ENCODE data around the gene LRRC73. TPM values are rescaled to one million over a fixed set of nuclear protein-coding genes. Genes with fewer than 3 reads are reported as not detected.
A peak's percentile ranks its signal among the peaks of the same experiment; 100 is the strongest.
"Not testable (repeated sequence)": the region's sequence is repeated elsewhere in the genome, so short reads cannot be mapped to it uniquely, and the experiment has no call there.

LRRC73 gene
- polyA plus RNA-seq, 1 donor from 2014 or later, result not detected

DNA sequence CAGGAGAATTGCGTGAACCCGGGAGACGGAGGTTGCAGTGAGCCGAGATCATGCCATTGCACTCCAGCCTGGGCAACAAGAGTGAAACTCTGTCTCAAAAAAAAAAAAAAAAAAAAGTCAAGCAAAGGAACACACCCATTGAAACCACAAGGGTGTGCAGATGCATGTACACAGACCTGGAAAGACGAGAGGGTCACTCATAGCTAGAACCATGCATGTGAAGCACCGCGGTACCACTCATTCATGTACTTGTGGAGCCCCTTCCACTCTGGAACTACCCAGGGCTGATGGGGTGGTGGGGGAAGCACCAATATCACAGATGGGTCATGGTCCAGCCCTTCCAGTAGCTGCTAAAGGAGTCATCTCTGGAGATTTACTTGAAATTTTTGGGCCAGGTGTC, 40.2 kb downstream of the LRRC73 start:
- H3K27ac Mint-ChIP-seq, result no peak overlapping the region
- H3K27me3 Mint-ChIP-seq, result peaks cover 22% of the 10 kb centered on the region
- H3K9me3 Mint-ChIP-seq, result no peaks in the 10 kb centered on the region
- H3K4me1 Mint-ChIP-seq, result peaks cover 0 to 2% (median 0%) of the 10 kb centered on the region in 3 donors
- H3K36me3 Mint-ChIP-seq, result no peaks in the 10 kb centered on the region
- no peak overlapping the region for H3K4me3 Mint-ChIP-seq

DNA sequence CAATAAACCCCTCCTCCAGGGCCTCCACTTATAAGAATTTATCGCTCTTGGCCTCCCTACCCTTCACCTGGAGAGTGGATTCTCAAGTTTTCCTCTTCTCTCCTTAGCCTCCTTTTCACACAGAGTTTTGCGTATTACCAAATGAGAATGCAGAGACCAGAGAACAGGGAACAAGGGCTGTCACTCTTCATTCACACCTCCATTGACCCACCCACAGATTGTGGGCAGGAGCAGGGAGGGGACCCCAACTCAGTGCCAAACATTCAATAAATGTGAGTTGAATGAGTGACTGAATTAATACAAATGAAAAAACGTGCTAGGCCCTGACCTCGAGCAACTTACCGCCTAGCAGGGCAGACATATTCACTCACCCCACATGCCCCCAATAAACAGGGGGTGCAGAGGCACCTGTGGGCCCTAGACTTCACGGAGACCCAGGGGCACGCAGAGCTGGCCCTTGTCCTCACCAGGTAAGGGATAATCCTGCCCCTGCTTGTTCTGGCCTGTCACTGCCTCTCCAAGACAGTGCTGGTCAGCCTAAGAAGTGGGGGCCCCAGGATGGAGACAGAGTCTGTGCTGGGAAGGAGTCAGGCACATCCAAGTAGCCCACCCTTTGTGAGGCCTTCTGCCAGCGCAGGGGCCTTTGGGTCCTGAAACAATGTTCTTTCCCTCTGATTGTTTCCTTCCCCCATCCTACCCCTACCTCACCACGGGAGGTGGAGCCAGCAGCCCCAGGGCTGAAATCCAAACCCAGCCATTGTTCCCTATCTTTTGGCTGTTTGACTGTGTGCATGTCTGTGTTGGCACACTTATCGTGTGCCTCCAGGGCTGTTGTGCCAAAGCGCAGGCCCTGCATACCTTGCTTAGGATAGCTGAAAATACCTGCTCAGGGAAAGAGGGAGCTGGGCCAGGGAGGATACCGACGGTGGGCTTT, 41.1 kb downstream of the LRRC73 start:
- Mint-ChIP-seq H3K27ac (no peak overlapping the region), H3K4me1 (peaks cover 0 to 2% (median 0%) of the 10 kb centered on the region in 3 donors), H3K9me3 (no peaks in the 10 kb centered on the region), H3K36me3 (no peaks in the 10 kb centered on the region), H3K27me3 (peaks cover 22% of the 10 kb centered on the region), H3K4me3 (no peak overlapping the region)

DNA sequence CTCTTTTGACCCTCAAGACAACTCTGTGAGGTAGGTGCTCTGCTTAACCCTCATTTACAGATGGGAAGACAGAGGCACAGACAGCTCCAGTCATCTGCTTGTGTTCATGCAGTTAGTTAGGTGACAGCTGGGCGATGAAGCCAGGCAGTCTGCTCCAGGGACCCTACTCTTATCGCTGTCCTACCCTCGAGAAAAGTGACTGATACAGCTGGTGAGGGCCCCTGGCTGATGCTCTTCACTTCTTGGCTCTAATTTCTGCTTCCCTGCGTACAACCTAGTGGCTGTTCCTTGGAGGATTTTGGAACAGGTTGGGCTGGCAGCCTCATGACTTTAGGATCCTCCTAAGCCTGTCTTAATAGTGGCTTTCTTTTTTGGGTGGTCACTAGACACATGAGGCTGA, 41.9 kb downstream of the LRRC73 start:
- Mint-ChIP-seq H3K9me3 (no peaks in the 10 kb centered on the region), H3K27me3 (peaks cover 26% of the 10 kb centered on the region), H3K27ac (no peak overlapping the region), H3K4me3 (no peak overlapping the region), H3K4me1 (peaks cover 0 to 2% (median 0%) of the 10 kb centered on the region in 3 donors), H3K36me3 (no peaks in the 10 kb centered on the region)

DNA sequence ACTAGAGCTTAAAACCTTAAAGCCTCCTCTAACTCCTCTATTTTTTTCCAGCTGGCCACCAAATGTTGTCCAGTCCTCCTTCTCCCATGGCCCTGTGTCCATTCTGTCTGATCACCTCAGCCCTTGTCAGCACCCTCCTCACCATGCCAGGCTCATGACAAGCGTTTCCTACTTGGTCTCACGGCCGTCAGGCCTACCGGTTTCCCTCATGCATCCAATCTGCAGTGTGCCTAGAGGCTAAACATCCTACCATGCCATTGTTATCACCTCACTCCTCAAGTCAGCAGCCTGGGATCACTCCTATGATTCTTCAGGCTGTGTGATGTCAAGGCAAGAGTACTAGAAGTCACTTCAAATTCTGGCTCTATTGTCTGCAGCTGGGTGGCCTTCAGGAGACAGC, 42.4 kb downstream of the LRRC73 start:
- Mint-ChIP-seq H3K4me3 (no peak overlapping the region), H3K27me3 (peaks cover 28% of the 10 kb centered on the region), H3K9me3 (no peaks in the 10 kb centered on the region), H3K36me3 (no peaks in the 10 kb centered on the region), H3K27ac (no peak overlapping the region), H3K4me1 (peaks cover 0 to 2% (median 0%) of the 10 kb centered on the region in 3 donors)

DNA sequence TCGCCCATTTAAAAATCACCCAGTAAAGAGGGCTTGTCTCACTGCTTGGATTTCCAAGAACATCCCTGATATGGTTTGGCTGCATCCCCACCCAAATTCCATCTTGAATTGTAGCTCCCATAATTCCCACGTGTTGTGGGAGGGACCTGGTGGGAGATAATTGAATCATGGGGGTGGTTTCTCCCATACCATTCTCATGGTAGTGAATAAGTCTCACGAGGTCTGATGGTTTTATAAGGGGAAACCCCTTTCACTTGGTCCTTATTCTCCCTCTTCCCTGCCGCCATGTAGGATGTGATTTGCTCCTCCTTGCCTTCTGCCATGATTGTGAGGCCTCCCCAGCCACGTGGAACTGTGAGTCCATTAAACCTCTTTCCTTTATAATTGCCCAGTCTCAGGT, 42.9 kb downstream of the LRRC73 start:
- not testable (repeated sequence) for H3K4me3 Mint-ChIP-seq, H3K36me3 Mint-ChIP-seq, H3K27ac Mint-ChIP-seq, H3K9me3 Mint-ChIP-seq, H3K4me1 Mint-ChIP-seq
- peaks cover 31% of the 10 kb centered on the region for H3K27me3 Mint-ChIP-seq

DNA sequence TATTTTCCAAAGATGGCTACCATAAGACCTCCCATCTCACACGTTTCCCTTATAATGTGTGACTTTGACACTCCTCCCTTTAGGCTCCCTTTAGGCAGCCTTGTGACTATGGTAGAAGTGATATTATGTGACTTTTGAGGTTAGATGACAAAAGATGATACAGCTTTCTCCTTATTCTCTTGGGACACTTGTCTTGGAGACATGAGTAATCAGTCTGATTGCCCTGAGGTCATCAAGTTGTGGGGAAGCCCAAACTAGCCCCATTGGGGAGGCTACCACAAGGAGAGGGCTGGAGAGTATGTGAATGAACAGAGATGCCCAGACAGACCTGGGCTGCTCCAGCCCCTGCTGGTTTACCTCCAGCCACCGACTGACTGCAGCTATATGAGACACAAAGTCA, 44.2 kb downstream of the LRRC73 start:
- H3K9me3 Mint-ChIP-seq, result no peaks in the 10 kb centered on the region
- no peaks in the 10 kb centered on the region for H3K4me1 Mint-ChIP-seq
- peaks cover 27% of the 10 kb centered on the region for H3K27me3 Mint-ChIP-seq
- no peaks in the 10 kb centered on the region for H3K36me3 Mint-ChIP-seq
- no peak overlapping the region for H3K4me3 Mint-ChIP-seq
- H3K27ac Mint-ChIP-seq, result no peak overlapping the region

DNA sequence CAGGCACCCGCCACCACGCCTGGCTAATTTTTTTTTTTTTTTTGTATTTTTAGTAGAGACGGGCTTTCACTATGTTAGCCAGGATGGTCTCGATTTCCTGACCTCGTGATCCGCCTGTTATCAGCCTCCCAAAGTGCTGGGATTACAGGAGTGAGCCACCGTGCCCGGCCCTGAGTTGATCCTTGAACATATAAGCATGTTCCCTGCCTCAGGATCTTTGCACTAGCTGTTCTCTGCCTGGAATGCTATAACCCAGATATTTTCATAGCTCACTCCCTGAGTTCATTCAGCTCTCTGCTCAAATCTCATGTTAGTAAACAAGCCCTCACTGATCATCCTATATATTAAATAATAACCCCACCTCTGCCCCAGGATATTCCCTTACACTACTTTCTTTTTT, 45.8 kb downstream of the LRRC73 start:
- no peaks in the 10 kb centered on the region for H3K4me1 Mint-ChIP-seq
- H3K9me3 Mint-ChIP-seq, result no peaks in the 10 kb centered on the region
- no peaks in the 10 kb centered on the region for H3K36me3 Mint-ChIP-seq
- no peak overlapping the region for H3K27ac Mint-ChIP-seq
- peaks cover 21% of the 10 kb centered on the region for H3K27me3 Mint-ChIP-seq
- no peak overlapping the region for H3K4me3 Mint-ChIP-seq

DNA sequence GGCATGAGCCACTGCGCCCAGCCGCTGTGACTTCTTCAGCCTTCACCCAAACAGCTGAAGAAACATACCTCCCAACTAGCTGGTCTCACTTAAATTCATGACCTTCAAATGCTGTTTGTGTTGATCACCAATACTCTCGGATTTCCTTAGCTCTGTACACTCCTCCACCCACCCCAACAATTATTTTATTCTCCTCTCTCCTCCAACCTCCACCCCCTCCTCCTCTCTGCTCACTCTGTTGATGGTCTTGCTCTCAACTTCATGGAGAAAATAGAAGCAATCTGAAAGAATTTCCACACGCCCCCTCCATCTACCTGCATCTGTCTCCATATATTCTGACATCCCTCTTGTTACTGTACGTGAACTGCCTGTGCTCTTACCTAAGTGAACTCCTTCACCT, 48.2 kb downstream of the LRRC73 start:
- no peaks in the 10 kb centered on the region for H3K36me3 Mint-ChIP-seq
- H3K4me1 Mint-ChIP-seq, result no peaks in the 10 kb centered on the region
- H3K4me3 Mint-ChIP-seq, result no peak overlapping the region
- H3K27me3 Mint-ChIP-seq, result peaks cover 13% of the 10 kb centered on the region
- peak overlapping the region in 1 of 3 donors; percentile 6 for H3K27ac Mint-ChIP-seq
- no peaks in the 10 kb centered on the region for H3K9me3 Mint-ChIP-seq

DNA sequence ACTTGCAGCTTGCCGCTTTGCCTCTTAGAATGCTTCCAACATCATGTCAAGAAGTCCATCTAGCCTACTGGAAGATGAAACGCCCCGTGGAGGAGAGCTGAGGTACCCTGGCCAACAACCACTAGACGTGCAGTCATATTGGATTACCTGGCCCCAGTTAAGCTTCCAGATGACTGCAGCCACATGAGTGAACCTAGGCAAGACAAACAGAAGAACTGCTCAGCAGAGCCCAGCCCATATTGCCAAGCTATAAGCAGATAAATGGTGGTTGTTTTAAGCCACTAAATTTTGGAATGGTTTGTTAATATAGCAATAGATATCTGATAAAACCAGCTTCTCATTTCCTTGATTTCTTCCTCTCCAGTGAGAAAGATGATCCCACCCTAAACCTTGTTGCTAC, 50.1 kb downstream of the LRRC73 start:
- Mint-ChIP-seq H3K27me3 (peaks cover 22% of the 10 kb centered on the region), H3K9me3 (no peaks in the 10 kb centered on the region), H3K27ac (no peak overlapping the region), H3K4me3 (peak overlapping the region in 1 of 4 donors; percentile 1), H3K36me3 (peaks cover 3% of the 10 kb centered on the region), H3K4me1 (peaks cover 0 to 9% (median 4%) of the 10 kb centered on the region in 3 donors)

DNA sequence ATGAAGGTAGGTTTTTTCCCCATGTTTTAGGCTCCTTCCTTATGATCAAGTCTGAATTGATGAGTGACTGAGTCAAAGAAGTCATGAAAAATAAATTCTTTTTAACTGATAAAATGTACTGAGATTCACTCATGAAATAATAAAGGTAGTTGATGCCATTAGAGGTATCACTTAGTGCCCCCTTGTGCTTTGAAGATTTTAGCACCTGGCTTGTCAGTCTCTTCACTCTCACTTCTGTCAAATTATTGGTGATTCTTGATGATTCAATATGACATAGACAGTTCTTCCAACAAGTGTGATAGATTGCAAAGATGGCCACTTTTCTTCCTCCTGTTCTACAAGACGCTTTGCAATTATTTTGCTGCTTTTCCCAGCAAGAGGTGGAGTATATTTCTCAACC, 50.6 kb downstream of the LRRC73 start:
- Mint-ChIP-seq H3K27ac (no peak overlapping the region), H3K4me3 (no peak overlapping the region), H3K4me1 (peaks cover 0 to 9% (median 4%) of the 10 kb centered on the region in 3 donors), H3K36me3 (peaks cover 3% of the 10 kb centered on the region), H3K9me3 (no peaks in the 10 kb centered on the region), H3K27me3 (peaks cover 22% of the 10 kb centered on the region)

DNA sequence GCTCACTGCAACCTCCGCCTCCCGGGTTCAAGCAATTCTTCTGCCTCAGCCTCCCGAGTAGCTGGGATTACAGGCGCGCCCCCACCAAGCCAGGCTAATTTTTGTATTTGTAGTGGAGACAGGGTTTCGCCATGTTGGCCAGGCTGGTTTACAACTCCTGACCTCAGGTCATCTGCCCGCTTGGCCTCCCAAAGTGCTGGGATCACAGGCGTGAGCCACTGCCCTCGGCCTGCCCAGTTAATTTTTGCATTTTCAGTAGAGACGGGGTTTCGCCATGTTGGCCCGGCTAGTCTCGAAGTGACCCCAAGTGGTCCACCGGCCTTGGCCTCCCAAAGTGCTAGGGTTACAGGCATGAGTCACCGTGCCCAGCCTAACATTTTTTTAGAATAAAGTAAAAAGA, 52.0 kb downstream of the LRRC73 start:
- not testable (repeated sequence) for H3K27ac Mint-ChIP-seq, H3K4me3 Mint-ChIP-seq, H3K4me1 Mint-ChIP-seq, H3K9me3 Mint-ChIP-seq, H3K36me3 Mint-ChIP-seq
- H3K27me3 Mint-ChIP-seq, result peaks cover 17% of the 10 kb centered on the region

DNA sequence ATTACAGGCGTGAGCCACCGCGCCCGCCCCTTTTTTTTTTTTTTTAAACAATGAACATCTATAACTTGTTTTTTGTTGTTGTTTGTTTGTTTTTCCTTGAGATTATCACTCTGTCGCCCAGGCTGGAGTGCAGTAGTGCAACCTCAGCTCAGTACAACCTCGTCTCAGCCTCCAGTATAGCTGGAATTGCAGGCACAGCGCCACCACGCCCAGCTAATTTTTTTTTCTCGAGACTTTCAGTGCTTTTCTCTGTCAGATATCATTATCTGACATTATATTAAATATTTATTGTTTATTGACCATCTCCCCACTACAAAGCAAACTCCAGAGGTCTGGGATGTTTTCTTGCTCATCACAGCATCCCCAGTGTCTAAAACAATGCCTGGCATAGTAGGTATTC, 52.5 kb downstream of the LRRC73 start:
- Mint-ChIP-seq H3K4me3 (no peak overlapping the region), H3K36me3 (peaks cover 3% of the 10 kb centered on the region), H3K27ac (no peak overlapping the region)

More for the DNA sequence above, 52.5 kb downstream of the LRRC73 start:
- peaks cover 0 to 9% (median 7%) of the 10 kb centered on the region in 3 donors for H3K4me1 Mint-ChIP-seq
- H3K27me3 Mint-ChIP-seq, result peaks cover 15% of the 10 kb centered on the region
- no peaks in the 10 kb centered on the region for H3K9me3 Mint-ChIP-seq

Other genes starting within 250 kb of the LRRC73 start
- not detected for gene SLC22A7, start 212.1 kb downstream of the LRRC73 start, polyA plus RNA-seq
- 2.9 TPM for gene CRIP3, start 201.5 kb downstream of the LRRC73 start, polyA plus RNA-seq
- 10.7 TPM for gene ZNF318, start 140.7 kb downstream of the LRRC73 start, polyA plus RNA-seq
- gene ABCC10, start 82.8 kb downstream of the LRRC73 start, polyA plus RNA-seq, result 13.4 TPM
- gene DLK2, start 54.8 kb downstream of the LRRC73 start, polyA plus RNA-seq, result not detected
- gene TJAP1, start 32.8 kb downstream of the LRRC73 start, polyA plus RNA-seq, result 9.2 TPM
- gene YIPF3, start 6.6 kb upstream of the LRRC73 start, polyA plus RNA-seq, result 87.2 TPM
- gene POLR1C, start 6.7 kb upstream of the LRRC73 start, polyA plus RNA-seq, result 19.6 TPM
- 7.7 TPM for gene XPO5, start 65.7 kb upstream of the LRRC73 start, polyA plus RNA-seq
- gene POLH, start 65.8 kb upstream of the LRRC73 start, polyA plus RNA-seq, result 30.6 TPM
- gene GTPBP2, start 118.9 kb upstream of the LRRC73 start, polyA plus RNA-seq, result 5.5 TPM
- 23.3 TPM for gene MAD2L1BP, start 125.5 kb upstream of the LRRC73 start, polyA plus RNA-seq
- gene RSPH9, start 134.7 kb upstream of the LRRC73 start, polyA plus RNA-seq, result 1.2 TPM
- 84.4 TPM for gene MRPS18A, start 177.4 kb upstream of the LRRC73 start, polyA plus RNA-seq